ENCODE data around the gene ANKRD33. TPM values are rescaled to one million over a fixed set of nuclear protein-coding genes. Genes with fewer than 3 reads are reported as not detected.

Gene ANKRD33
- total and polyA plus RNA-seq, 2 of the 4 experiments (the other 2 are of a cell fraction): under 0.01 to 0.03 TPM

GRCh38 chr12:51845482-51845881, 42.4 kb upstream of the ANKRD33 start:
- ATAC-seq (ENCODE audit: low read depth): no peak
- Histone ChIP-seq H3K27ac (ENCODE audit: insufficient read depth, low read length) (no peak overlapping the region), H3K56ac (ENCODE audit: extremely low read depth, insufficient read depth, low read length) (no peak overlapping the region), H3K9me1 (ENCODE audit: insufficient read depth, low read length) (peaks cover 3% of the 10 kb centered on the region; the same call in 1 of the 2 replicates), H3K18ac (ENCODE audit: low read depth, low read length) (no peak overlapping the region), H2BK5ac (ENCODE audit: low read depth, low read length, poor library complexity, severe bottlenecking) (no peak overlapping the region), H3K4me1 (ENCODE audit: control insufficient read depth, insufficient read depth, low read length) (no peaks in the 10 kb centered on the region), H2AFZ (replicated peaks; ENCODE audit: low read length, poor library complexity) (no peak overlapping the region), H2AK9ac (replicated peaks; ENCODE audit: low read depth, low read length, poor library complexity) (no peak overlapping the region), H4K20me1 (ENCODE audit: insufficient read depth, low read length) (no peaks in the 10 kb centered on the region), H3K9ac (ENCODE audit: low read depth, low read length) (no peak overlapping the region), H3K14ac (replicated peaks; ENCODE audit: low read depth, low read length) (no peak overlapping the region), H3K4me2 (ENCODE audit: low read depth, low read length) (no peak overlapping the region), H2AK5ac (ENCODE audit: low read depth, low read length) (no peak overlapping the region), H2BK120ac (ENCODE audit: low read depth, low read length) (no peak overlapping the region), H3K27me3 (ENCODE audit: control insufficient read depth, insufficient read depth, low read length) (peaks cover 76% of the 10 kb centered on the region), H3K23ac (ENCODE audit: low read depth, low read length) (no peak overlapping the region), H4K8ac (ENCODE audit: low read depth in 2 of 2, low read length in 2 of 2) (no peak overlapping the region), H2BK20ac (ENCODE audit: low read depth, low read length) (no peak overlapping the region), H3K4me3 (ENCODE audit: insufficient read depth, low read depth, low read length) (no peak overlapping the region), H3K79me1 (ENCODE audit: low read depth in 1 of 2, low read length in 2 of 2) (no peaks in the 10 kb centered on the region), H3K36me3 (ENCODE audit: control insufficient read depth, insufficient read depth, low read length) (no peaks in the 10 kb centered on the region), H2BK15ac (ENCODE audit: low read depth, low read length) (no peak overlapping the region), H3K4ac (ENCODE audit: low read depth, low read length) (no peak overlapping the region), H3K9me3 (ENCODE audit: control insufficient read depth, insufficient read depth, low read length) (no peaks in the 10 kb centered on the region), H4K91ac (ENCODE audit: insufficient read depth, low read depth, low read length) (no peak overlapping the region), H4K5ac (ENCODE audit: low read depth, low read length) (no peak overlapping the region)
- in situ Hi-C loops (cut with MboI; ENCODE audit: low sequenced_read_pairs) (no loop called here), dilution Hi-C loops (cut with HindIII; ENCODE audit: low sequenced_read_pairs, unreplicated experiment) (no loop called here), intact Hi-C loops (cut with micrococcal nuclease) (no loop called here)
- BruUV-seq (replicated peaks): no TSS peak
- CTCF ChIA-PET: no interaction called here
- TF ChIP-seq MAZ (IDR thresholded peaks at IDR 0.05; ENCODE audit: borderline replicate concordance, low read depth, low read length) (no peak), RAD21 (IDR thresholded peaks at IDR 0.05; ENCODE audit: low read length) (no peak), RFX5 (IDR thresholded peaks at IDR 0.05; ENCODE audit: low read depth, low read length) (no peak), MAFK (IDR thresholded peaks at IDR 0.05; ENCODE audit: low read depth, low read length) (no peak), ELK1 (IDR thresholded peaks at IDR 0.05; ENCODE audit: borderline replicate concordance, low read depth, low read length) (no peak), MXI1 (IDR thresholded peaks at IDR 0.05; ENCODE audit: borderline replicate concordance, low read depth, low read length) (no peak), POLR2A (IDR thresholded peaks at IDR 0.05; ENCODE audit: low read depth, low read length) (no peak), CHD1 (IDR thresholded peaks at IDR 0.05; ENCODE audit: low read depth, low read length) (no peak), CEBPB (IDR thresholded peaks at IDR 0.05; ENCODE audit: low read depth, low read length) (no peak), RCOR1 (IDR thresholded peaks at IDR 0.05; ENCODE audit: insufficient replicate concordance, low read length) (no peak), SMC3 (IDR thresholded peaks at IDR 0.05; ENCODE audit: low read depth, low read length) (no peak), USF2 (IDR thresholded peaks at IDR 0.05; ENCODE audit: low read depth, low read length) (no peak), NFE2L2 (IDR thresholded peaks at IDR 0.05; ENCODE audit: low read depth, low read length) (no peak), FOS (IDR thresholded peaks at IDR 0.05; ENCODE audit: low read depth, low read length) (no peak), CTCF (conservative IDR thresholded peaks at IDR 0.05; ENCODE audit: low read depth, low read length) (no peak), BHLHE40 (IDR thresholded peaks at IDR 0.05; ENCODE audit: low read depth, low read length) (no peak)
- POLR2A ChIA-PET (ENCODE audit: unreplicated experiment): no interaction called here
- 72% methylated on average over 4 of the region's 7 CpGs; no CpG with 5 or more reads in 1 of the 2 experiments for WGBS, 2 experiments (ENCODE audit: extremely low coverage in 2 of 2, insufficient read length in 1 of 2)
- no peak for DNase-seq

Data from IMR-90 (cell line).